ENCODE results near the gene NPC2.

The NPC2 gene

GRCh38 chr14:74501691-74502090 lies 8.6 kb upstream of the NPC2 start:
- DNase-seq, result no peak

GRCh38 chr14:74501135-74501614 lies 8.1 kb upstream of the NPC2 start:
- peak; percentile 44 for DNase-seq

GRCh38 chr14:74500417-74501134 lies 7.5 kb upstream of the NPC2 start:
- DNase-seq, result no peak

- DNase-seq, result no peak
Measured at GRCh38 chr14:74495356-74495755, 2.3 kb upstream of the NPC2 start.

GRCh38 chr14:74493343-74494261 lies 497 bp upstream of the NPC2 start, which contains the start of gene ISCA2:
TSS of gene ISCA2 (plus strand) at chr14:74493765. CDS start at chr14:74493775, 10 bp downstream.
- DNase-seq, result peak; percentile 98

- DNase-seq, result no peak
Measured at GRCh38 chr14:74491956-74492775, 939 bp downstream of the NPC2 start.

- no peak for DNase-seq
Measured at GRCh38 chr14:74490486-74490885, 2.6 kb downstream of the NPC2 start.

- no peak for DNase-seq
Measured at GRCh38 chr14:74488786-74489397, 4.2 kb downstream of the NPC2 start.

- no peak for DNase-seq
Measured at GRCh38 chr14:74486164-74486563, 6.9 kb downstream of the NPC2 start.

- DNase-seq, result no peak
Measured at GRCh38 chr14:74483321-74483720, 9.8 kb downstream of the NPC2 start.

- no peak for DNase-seq
Measured at GRCh38 chr14:74482571-74482970, 10.5 kb downstream of the NPC2 start.

GRCh38 chr14:74480046-74480445 lies 13.1 kb downstream of the NPC2 start:
- DNase-seq, result no peak

GRCh38 chr14:74478996-74479635 lies 14.0 kb downstream of the NPC2 start:
- DNase-seq, result peak; percentile 48

- DNase-seq, result no peak
Measured at GRCh38 chr14:74476607-74477006, 16.5 kb downstream of the NPC2 start.

- DNase-seq, result no peak
Measured at GRCh38 chr14:74476107-74476506, 17.0 kb downstream of the NPC2 start.

- no peak for DNase-seq
Measured at GRCh38 chr14:74475678-74476077, 17.4 kb downstream of the NPC2 start.

- peak; percentile 44 for DNase-seq
Measured at GRCh38 chr14:74474376-74474775, 18.7 kb downstream of the NPC2 start.

- DNase-seq, result no peak
Measured at GRCh38 chr14:74472601-74473000, 20.5 kb downstream of the NPC2 start.

GRCh38 chr14:74469548-74470518 lies 23.3 kb downstream of the NPC2 start:
- no peak for DNase-seq

GRCh38 chr14:74468513-74468912 lies 24.6 kb downstream of the NPC2 start:
- DNase-seq, result no peak

- no peak for DNase-seq
Measured at GRCh38 chr14:74465335-74465734, 27.8 kb downstream of the NPC2 start.

All from NCI-H524 treated with DMSO at 0.1 percent for 48 hours (cell line).